ENCODE data around the gene CLN5.

Gene CLN5

GRCh38 chr13:77026255-77026860 is 34.5 kb downstream of the CLN5 start:
- Histone ChIP-seq H3F3A (ENCODE audit: insufficient read depth, low read length) (no peaks in the 10 kb centered on the region), H4K20me1 (ENCODE audit: insufficient read depth, low read length) (peaks cover 4% of the 10 kb centered on the region), H3K9me2 (ENCODE audit: low read depth, low read length) (no peaks in the 10 kb centered on the region), H3K79me2 (ENCODE audit: insufficient read depth, low read length) (peaks cover 50% of the 10 kb centered on the region), H3K4me2 (ENCODE audit: low read length) (peak overlapping the region; percentile 70), H3K27ac (ENCODE audit: low read depth, low read length, poor library complexity, severe bottlenecking) (peak overlapping the region; percentile 91), H3K36me3 (ENCODE audit: insufficient read depth, low read length) (peaks cover 6% of the 10 kb centered on the region), H3K9me3 (ENCODE audit: low read length) (no peaks in the 10 kb centered on the region), H3K9ac (ENCODE audit: low read length) (peak overlapping the region; percentile 98), H3K4me1 (ENCODE audit: insufficient read depth, low read length, severe bottlenecking) (peaks cover 56% of the 10 kb centered on the region), H3K27me3 (ENCODE audit: insufficient read depth, low read length) (no peaks in the 10 kb centered on the region), H2AFZ (ENCODE audit: low read length) (peak overlapping the region; percentile 65; the same call in 1 of the 2 replicates), H3K4me3 (ENCODE audit: low read depth, low read length, poor library complexity, severe bottlenecking) (peak overlapping the region; percentile 96)
- no peak; the same call in 1 of the 2 replicates for TF ChIP-seq CTCF (IDR thresholded peaks at IDR 0.05; ENCODE audit: low read length)
- no peak for TF ChIP-seq EZH2 (IDR thresholded peaks at IDR 0.05; ENCODE audit: borderline replicate concordance, low read length)

GRCh38 chr13:77026861-77027621 is 35.2 kb downstream of the CLN5 start, which contains the start of gene FBXL3:
FBXL3 (minus strand) TSS chr13:77027159; CDS start chr13:77021860, 5,299 bp downstream.
- Histone ChIP-seq H3K79me2 (ENCODE audit: insufficient read depth, low read length) (peaks cover 43% of the 10 kb centered on the region), H3K27me3 (ENCODE audit: insufficient read depth, low read length) (no peaks in the 10 kb centered on the region), H3K27ac (ENCODE audit: low read depth, low read length, poor library complexity, severe bottlenecking) (peak within 1 kb of the TSS; percentile 91), H4K20me1 (ENCODE audit: insufficient read depth, low read length) (peaks cover 4% of the 10 kb centered on the region), H3F3A (ENCODE audit: insufficient read depth, low read length) (no peaks in the 10 kb centered on the region), H3K9ac (ENCODE audit: low read length) (peak within 1 kb of the TSS; percentile 98), H3K4me3 (ENCODE audit: low read depth, low read length, poor library complexity, severe bottlenecking) (peak within 1 kb of the TSS; percentile 96), H3K9me2 (ENCODE audit: low read depth, low read length) (no peaks in the 10 kb centered on the region), H3K4me2 (ENCODE audit: low read length) (peak within 1 kb of the TSS; percentile 75), H3K4me1 (ENCODE audit: insufficient read depth, low read length, severe bottlenecking) (peaks cover 49% of the 10 kb centered on the region), H2AFZ (ENCODE audit: low read length) (peak within 1 kb of the TSS; percentile 65), H3K36me3 (ENCODE audit: insufficient read depth, low read length) (no peaks in the 10 kb centered on the region; the same call in 1 of the 2 replicates), H3K9me3 (ENCODE audit: low read length) (no peaks in the 10 kb centered on the region)
- TF ChIP-seq CTCF (IDR thresholded peaks at IDR 0.05; ENCODE audit: low read length): no peak
- TF ChIP-seq EZH2 (IDR thresholded peaks at IDR 0.05; ENCODE audit: borderline replicate concordance, low read length): no peak

- TF ChIP-seq EZH2 (IDR thresholded peaks at IDR 0.05; ENCODE audit: borderline replicate concordance, low read length) (no peak), CTCF (IDR thresholded peaks at IDR 0.05; ENCODE audit: low read length) (no peak)
- no peaks in the 10 kb centered on the region for H3F3A ChIP-seq (ENCODE audit: insufficient read depth, low read length)
- peak overlapping the region; percentile 75 for H3K4me2 ChIP-seq (ENCODE audit: low read length)
- no peak overlapping the region for H3K9ac ChIP-seq (ENCODE audit: low read length)
- H4K20me1 ChIP-seq (ENCODE audit: insufficient read depth, low read length): peaks cover 4% of the 10 kb centered on the region; the same call in 1 of the 2 replicates
- peaks cover 32% of the 10 kb centered on the region for H3K79me2 ChIP-seq (ENCODE audit: insufficient read depth, low read length)
- H3K4me1 ChIP-seq (ENCODE audit: insufficient read depth, low read length, severe bottlenecking): peaks cover 37% of the 10 kb centered on the region
- H3K36me3 ChIP-seq (ENCODE audit: insufficient read depth, low read length): no peaks in the 10 kb centered on the region; the same call in 1 of the 2 replicates
- no peaks in the 10 kb centered on the region for H3K9me2 ChIP-seq (ENCODE audit: low read depth, low read length)
- H2AFZ ChIP-seq (ENCODE audit: low read length): no peak overlapping the region
- H3K9me3 ChIP-seq (ENCODE audit: low read length): no peaks in the 10 kb centered on the region
- H3K27me3 ChIP-seq (ENCODE audit: insufficient read depth, low read length): no peaks in the 10 kb centered on the region
- peak overlapping the region; percentile 96 for H3K4me3 ChIP-seq (ENCODE audit: low read depth, low read length, poor library complexity, severe bottlenecking)
- H3K27ac ChIP-seq (ENCODE audit: low read depth, low read length, poor library complexity, severe bottlenecking): no peak overlapping the region
These were observed 36.3 kb downstream of the CLN5 start for GRCh38 chr13:77028202-77028601.

All from OCI-LY1 (cell line).